Tibial nerve (tissue), 4 donors: ENCODE results near the gene MUC5AC.

ENCODE experiments used
- EP300 ChIP-seq, 2 donors: sonication (generic); formaldehyde crosslinking; IDR thresholded peaks; one replicate each; pipeline ENCODE4 v1.6.1; 2017; ENCODE audit warnings: antibody characterized with exemption in 2 of 2, mild to moderate bottlenecking in 1 of 2
- POLR2A ChIP-seq, 2 donors: fragments of 450-650 bp; IDR thresholded peaks; one replicate each; pipeline ENCODE4 v1.6.1; 2017; ENCODE audit warnings: antibody characterized with exemption in 2 of 2, mild to moderate bottlenecking in 2 of 2, moderate library complexity in 2 of 2
- TF ChIP-seq, protein P1 (sequence below), 5 experiments: fragments of 200-600 bp in 3 of 5; fragments of 450-650 bp in 2 of 5; sonication (generic) in 3 of 5; IDR thresholded peaks; one replicate each; pipeline ENCODE4 v1.5.1; 2016 to 2019; ENCODE audit warnings: antibody characterized with exemption in 5 of 5, mild to moderate bottlenecking in 3 of 5, moderate library complexity in 2 of 5

DNA sequence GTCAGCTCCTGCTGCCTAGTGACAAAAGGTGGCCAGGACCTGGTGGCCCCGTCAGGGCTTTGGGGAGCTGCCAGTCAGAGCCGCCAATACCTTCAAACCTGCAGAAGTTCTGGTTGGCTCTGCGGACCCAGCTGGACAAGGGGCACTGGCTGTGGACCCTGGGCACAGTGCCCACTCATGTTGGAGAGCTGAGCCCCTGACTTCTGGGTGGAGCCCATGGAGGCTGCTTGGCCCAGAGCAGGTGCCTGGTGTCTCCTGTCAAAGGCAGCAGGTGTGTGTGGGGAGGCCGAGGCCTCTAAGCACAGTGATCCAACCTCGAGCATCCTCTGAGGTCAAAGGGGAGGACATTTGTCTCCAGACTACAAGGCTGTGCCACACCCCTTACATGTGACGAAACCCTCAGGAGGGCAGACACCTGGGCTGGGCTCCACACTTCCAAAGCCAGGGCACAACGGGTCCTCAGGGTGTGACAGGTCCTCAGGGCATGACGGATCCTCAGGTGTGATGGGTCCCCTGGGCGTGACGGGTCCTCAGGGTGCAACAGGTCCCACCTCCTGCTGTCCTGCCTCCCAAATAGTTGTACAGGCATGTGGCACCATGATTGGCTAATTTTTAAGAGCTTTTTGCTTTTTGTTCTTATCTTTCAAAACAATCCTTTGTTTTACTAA is 46.1 kb upstream of the MUC5AC start:
- TF ChIP-seq, protein P1, sequence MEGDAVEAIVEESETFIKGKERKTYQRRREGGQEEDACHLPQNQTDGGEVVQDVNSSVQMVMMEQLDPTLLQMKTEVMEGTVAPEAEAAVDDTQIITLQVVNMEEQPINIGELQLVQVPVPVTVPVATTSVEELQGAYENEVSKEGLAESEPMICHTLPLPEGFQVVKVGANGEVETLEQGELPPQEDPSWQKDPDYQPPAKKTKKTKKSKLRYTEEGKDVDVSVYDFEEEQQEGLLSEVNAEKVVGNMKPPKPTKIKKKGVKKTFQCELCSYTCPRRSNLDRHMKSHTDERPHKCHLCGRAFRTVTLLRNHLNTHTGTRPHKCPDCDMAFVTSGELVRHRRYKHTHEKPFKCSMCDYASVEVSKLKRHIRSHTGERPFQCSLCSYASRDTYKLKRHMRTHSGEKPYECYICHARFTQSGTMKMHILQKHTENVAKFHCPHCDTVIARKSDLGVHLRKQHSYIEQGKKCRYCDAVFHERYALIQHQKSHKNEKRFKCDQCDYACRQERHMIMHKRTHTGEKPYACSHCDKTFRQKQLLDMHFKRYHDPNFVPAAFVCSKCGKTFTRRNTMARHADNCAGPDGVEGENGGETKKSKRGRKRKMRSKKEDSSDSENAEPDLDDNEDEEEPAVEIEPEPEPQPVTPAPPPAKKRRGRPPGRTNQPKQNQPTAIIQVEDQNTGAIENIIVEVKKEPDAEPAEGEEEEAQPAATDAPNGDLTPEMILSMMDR (IDR thresholded peaks at IDR 0.05) = no peak
- TF ChIP-seq POLR2A (IDR thresholded peaks at IDR 0.05) = no peak
- no peak for TF ChIP-seq EP300 (IDR thresholded peaks at IDR 0.05)
